HEK293 (cell line): ENCODE measurements around the gene TXNDC11.

Experiments used
- MEIS1 ChIP-seq: sonication (generic); formaldehyde crosslinking; IDR thresholded peaks from 2 replicates; pipeline ENCODE4 v1.8.1; 2022; ENCODE audit warnings: missing genetic modification reagents, mild to moderate bottlenecking, borderline replicate concordance
- TCF7L2 ChIP-seq: IDR thresholded peaks from 2 replicates; pipeline ENCODE4 v1.6.1; 2011; ENCODE audit warnings: low read depth, mild to moderate bottlenecking, inconsistent platforms, low read length, moderate library complexity, borderline replicate concordance
- ZFP3 ChIP-seq: fragments of 450-650 bp; formaldehyde crosslinking; IDR thresholded peaks from 2 replicates; pipeline ENCODE4 v1.5.1; 2016; ENCODE audit warnings: low read depth, missing biosample characterization, missing genetic modification characterization
- TF ChIP-seq, protein P1 (sequence below): fragments of 450-650 bp; formaldehyde crosslinking; IDR thresholded peaks from 2 replicates; pipeline ENCODE4 v1.5.1; 2016; ENCODE audit warnings: missing biosample characterization, missing genetic modification characterization
- TF ChIP-seq, protein P2 (sequence below): fragments of 450-650 bp; formaldehyde crosslinking; IDR thresholded peaks from 2 replicates; pipeline ENCODE4 v1.5.1; 2017; ENCODE audit warnings: missing biosample characterization, mild to moderate bottlenecking, missing genetic modification characterization, moderate library complexity
- TF ChIP-seq, protein P3 (sequence below): fragments of 450-650 bp; formaldehyde crosslinking; IDR thresholded peaks from 2 replicates; pipeline ENCODE4 v1.5.1; 2016; ENCODE audit warnings: missing biosample characterization, missing genetic modification characterization

DNA sequence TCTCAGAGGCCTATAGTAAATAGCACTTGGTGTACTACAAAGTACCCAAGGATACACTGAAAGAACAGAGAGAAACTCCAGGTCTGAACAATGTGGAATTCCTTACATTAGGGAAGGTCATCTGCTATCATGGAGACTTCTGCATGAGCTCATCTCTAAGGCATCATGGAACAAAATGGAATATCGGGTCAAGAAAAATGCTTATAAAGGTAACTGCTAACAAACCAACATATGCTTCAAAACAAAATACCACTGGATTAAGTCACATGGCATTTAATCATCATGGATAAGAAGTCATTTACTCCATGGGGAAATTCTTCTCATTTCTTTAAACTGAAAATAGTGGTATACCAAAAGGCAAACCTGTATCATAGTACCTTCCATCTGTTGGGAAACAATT lies 34.2 kb downstream of the TXNDC11 start:
- TF ChIP-seq, protein P1, sequence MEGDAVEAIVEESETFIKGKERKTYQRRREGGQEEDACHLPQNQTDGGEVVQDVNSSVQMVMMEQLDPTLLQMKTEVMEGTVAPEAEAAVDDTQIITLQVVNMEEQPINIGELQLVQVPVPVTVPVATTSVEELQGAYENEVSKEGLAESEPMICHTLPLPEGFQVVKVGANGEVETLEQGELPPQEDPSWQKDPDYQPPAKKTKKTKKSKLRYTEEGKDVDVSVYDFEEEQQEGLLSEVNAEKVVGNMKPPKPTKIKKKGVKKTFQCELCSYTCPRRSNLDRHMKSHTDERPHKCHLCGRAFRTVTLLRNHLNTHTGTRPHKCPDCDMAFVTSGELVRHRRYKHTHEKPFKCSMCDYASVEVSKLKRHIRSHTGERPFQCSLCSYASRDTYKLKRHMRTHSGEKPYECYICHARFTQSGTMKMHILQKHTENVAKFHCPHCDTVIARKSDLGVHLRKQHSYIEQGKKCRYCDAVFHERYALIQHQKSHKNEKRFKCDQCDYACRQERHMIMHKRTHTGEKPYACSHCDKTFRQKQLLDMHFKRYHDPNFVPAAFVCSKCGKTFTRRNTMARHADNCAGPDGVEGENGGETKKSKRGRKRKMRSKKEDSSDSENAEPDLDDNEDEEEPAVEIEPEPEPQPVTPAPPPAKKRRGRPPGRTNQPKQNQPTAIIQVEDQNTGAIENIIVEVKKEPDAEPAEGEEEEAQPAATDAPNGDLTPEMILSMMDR (tag by site-specific recombination): no peak
- TF ChIP-seq MEIS1 (CRISPR knock-in tag): no peak
- TF ChIP-seq, protein P2, sequence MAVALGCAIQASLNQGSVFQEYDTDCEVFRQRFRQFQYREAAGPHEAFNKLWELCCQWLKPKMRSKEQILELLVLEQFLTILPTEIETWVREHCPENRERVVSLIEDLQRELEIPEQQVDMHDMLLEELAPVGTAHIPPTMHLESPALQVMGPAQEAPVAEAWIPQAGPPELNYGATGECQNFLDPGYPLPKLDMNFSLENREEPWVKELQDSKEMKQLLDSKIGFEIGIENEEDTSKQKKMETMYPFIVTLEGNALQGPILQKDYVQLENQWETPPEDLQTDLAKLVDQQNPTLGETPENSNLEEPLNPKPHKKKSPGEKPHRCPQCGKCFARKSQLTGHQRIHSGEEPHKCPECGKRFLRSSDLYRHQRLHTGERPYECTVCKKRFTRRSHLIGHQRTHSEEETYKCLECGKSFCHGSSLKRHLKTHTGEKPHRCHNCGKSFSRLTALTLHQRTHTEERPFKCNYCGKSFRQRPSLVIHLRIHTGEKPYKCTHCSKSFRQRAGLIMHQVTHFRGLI (tag by site-specific recombination): no peak
- TF ChIP-seq TCF7L2: no peak
- no peak for TF ChIP-seq ZFP3
- TF ChIP-seq, protein P3, sequence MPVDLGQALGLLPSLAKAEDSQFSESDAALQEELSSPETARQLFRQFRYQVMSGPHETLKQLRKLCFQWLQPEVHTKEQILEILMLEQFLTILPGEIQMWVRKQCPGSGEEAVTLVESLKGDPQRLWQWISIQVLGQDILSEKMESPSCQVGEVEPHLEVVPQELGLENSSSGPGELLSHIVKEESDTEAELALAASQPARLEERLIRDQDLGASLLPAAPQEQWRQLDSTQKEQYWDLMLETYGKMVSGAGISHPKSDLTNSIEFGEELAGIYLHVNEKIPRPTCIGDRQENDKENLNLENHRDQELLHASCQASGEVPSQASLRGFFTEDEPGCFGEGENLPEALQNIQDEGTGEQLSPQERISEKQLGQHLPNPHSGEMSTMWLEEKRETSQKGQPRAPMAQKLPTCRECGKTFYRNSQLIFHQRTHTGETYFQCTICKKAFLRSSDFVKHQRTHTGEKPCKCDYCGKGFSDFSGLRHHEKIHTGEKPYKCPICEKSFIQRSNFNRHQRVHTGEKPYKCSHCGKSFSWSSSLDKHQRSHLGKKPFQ (tag by site-specific recombination): no peak
